Measurements from ENCODE around the gene PPP1R9A. TPM values are rescaled to one million over a fixed set of nuclear protein-coding genes. Genes with fewer than 3 reads are reported as not detected.

The PPP1R9A gene
- total RNA-seq, 1 donor from 2014 or later: 14.1 TPM

DNA sequence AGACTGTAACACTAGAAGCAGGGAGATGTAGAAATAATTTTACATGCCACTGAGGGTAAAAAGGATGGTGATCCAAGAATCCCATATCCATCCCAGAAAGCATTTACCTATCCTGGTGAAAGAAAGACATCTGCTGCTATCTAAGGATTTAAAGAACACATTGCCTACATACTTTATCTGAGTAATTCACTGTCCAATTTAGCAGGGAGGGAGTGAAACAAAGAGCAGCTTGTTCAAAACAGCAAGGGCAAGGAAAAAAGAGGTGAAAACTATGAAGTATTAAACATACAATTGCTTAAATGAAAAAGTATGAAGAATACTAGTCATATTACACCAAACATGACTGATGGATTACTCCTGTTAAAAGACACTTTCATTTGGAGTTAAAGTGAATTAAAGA lies 206.2 kb downstream of the PPP1R9A start:
- no peak for DNase-seq (ENCODE audit: low read depth)
- no peak overlapping the region for H3K4me3 ChIP-seq (ENCODE audit: low read depth, low read length)
- TF ChIP-seq, protein P1, sequence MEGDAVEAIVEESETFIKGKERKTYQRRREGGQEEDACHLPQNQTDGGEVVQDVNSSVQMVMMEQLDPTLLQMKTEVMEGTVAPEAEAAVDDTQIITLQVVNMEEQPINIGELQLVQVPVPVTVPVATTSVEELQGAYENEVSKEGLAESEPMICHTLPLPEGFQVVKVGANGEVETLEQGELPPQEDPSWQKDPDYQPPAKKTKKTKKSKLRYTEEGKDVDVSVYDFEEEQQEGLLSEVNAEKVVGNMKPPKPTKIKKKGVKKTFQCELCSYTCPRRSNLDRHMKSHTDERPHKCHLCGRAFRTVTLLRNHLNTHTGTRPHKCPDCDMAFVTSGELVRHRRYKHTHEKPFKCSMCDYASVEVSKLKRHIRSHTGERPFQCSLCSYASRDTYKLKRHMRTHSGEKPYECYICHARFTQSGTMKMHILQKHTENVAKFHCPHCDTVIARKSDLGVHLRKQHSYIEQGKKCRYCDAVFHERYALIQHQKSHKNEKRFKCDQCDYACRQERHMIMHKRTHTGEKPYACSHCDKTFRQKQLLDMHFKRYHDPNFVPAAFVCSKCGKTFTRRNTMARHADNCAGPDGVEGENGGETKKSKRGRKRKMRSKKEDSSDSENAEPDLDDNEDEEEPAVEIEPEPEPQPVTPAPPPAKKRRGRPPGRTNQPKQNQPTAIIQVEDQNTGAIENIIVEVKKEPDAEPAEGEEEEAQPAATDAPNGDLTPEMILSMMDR (conservative IDR thresholded peaks at IDR 0.05; ENCODE audit: low read depth, low read length): no peak

DNA sequence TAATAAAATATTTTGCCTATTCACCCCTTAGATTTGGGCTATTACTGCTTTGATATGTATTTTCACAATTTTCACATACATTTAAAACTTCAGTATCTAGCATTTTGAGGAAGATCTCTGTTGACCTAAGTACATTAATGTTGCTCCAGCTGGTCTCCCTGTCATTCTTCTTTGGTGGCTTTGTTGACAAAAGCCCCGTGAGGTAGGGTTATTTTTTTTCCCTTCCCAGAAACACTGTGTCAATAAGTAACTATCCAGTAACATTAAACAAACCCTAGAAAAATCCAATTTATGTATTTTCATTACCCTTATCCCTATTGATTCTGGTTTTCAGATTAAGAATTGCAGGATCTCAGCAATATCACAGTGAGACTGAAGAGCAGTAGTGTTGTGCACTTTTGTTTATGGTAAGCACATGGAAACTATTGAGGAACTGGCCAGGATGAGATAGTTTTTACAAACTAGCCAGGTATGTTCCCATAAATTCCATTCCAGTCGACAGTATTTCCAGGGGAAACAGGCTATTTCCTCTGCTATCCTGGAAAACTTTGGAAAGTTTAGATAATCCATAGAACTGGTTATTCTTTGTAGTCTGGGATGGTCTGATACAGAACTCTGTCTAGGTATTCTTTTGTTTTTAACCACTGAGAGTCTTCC lies 218.8 kb downstream of the PPP1R9A start:
- TF ChIP-seq, protein P1 (conservative IDR thresholded peaks at IDR 0.05; ENCODE audit: low read depth, low read length): no peak
- DNase-seq (ENCODE audit: low read depth): no peak

DNA sequence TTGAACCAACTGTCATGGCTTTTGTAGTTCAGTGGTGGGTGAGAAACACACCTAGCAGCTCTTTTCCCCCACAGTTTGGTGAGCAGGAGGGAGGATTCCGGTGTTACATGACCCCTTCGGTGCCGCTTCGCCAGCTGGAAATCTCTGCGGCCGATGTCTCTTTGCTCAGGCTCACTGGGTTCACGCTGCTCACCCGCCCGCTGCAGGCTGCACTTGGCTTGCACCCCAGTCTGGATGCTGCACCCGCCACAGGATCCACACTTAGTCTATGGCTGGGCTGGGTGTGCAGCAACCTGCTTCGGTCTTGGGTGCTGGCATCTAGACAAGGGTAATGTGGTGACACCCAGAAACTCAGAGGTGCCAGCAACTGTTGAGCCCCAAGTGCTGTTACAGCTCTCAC lies 225.1 kb downstream of the PPP1R9A start:
- no peak overlapping the region for H3K4me3 ChIP-seq (ENCODE audit: low read depth, low read length)
- TF ChIP-seq, protein P1 (conservative IDR thresholded peaks at IDR 0.05; ENCODE audit: low read depth, low read length): no peak
- no peak for DNase-seq (ENCODE audit: low read depth)

More for the DNA sequence above, 218.8 kb downstream of the PPP1R9A start:
- no peak overlapping the region for H3K4me3 ChIP-seq (ENCODE audit: low read depth, low read length)

DNA sequence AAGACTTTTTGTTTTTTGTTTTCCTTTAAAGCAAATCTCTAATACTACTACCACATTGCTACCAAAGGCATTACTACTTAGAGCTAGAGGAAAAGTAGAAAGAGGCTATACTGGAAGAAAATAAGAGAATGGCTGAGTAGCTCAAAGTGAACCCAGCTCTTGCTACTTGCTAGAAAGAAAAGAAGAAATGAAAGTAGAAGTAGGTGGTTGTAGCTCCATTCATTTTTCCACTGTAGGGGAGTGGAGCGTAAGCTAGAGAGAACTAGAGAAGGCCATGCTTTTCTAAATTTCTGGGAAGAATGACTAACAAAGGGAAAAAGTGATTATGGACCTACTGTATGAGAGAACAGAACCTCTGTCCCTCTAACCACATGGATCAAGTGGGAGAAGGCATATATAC lies 232.5 kb downstream of the PPP1R9A start:
- TF ChIP-seq, protein P1 (conservative IDR thresholded peaks at IDR 0.05; ENCODE audit: low read depth, low read length): no peak
- H3K4me3 ChIP-seq (ENCODE audit: low read depth, low read length): no peak overlapping the region
- DNase-seq (ENCODE audit: low read depth): no peak

DNA sequence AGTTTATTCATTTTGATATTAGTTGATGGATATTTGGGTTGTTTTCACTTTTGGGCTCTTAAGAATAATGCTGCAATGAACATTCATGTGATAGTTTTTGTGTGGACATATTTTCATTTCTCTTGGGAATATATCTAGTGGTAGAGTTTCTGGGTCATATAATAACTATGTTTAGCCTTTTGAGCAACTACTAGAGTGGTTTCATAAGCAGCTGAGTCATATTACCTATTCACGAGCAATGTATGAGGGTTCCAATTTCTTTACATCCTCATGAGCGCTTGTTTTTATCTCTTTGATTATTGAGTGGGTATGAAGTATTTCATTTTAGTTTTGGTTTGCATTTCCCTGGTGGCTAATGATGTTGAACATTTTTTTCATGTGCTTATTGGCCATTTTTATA lies 234.4 kb downstream of the PPP1R9A start:
- TF ChIP-seq, protein P1 (conservative IDR thresholded peaks at IDR 0.05; ENCODE audit: low read depth, low read length): no peak
- no peak overlapping the region for H3K4me3 ChIP-seq (ENCODE audit: low read depth, low read length)
- no peak for DNase-seq (ENCODE audit: low read depth)

DNA sequence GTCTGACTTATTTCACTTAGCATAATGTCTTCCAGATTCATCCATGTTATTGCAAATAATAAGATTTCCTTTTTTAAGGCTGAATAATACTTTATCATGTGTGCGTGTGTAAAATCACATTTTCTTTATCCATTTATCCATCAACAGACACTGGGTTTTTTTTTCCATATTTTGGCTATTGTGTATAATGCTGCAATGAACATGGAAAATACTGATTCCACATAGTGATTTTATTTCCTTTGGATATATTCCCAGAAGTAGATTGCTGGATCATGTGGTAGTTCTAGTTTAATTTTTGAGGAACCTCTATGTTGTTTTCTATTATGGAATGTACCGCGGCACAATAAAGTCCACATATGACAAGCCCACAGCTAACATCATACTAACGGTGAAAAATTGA lies 236.9 kb downstream of the PPP1R9A start:
- DNase-seq (ENCODE audit: low read depth): no peak
- H3K4me3 ChIP-seq (ENCODE audit: low read depth, low read length): no peak overlapping the region
- TF ChIP-seq, protein P1 (conservative IDR thresholded peaks at IDR 0.05; ENCODE audit: low read depth, low read length): no peak

DNA sequence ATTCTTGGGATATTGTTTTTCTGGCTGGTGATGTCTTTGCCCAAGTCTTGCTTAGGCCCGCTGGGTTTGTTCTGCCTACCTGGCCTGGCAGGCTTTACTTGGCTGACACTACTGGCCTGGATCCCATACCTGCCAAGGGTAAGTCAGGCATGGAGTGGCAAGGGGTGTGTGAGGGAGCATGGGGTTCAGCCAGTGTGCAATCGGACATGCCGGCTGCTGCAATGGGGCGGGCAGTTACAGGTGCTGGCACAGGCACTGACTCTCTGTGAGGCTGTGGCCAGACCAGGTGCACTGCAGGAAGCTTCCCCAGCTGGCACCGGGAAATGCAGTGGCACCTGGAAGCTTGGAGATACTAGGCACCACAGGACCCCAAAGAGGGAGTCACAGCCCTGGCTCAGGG lies 248.6 kb downstream of the PPP1R9A start:
- no peak overlapping the region for H3K4me3 ChIP-seq (ENCODE audit: low read depth, low read length)
- TF ChIP-seq, protein P1 (conservative IDR thresholded peaks at IDR 0.05; ENCODE audit: low read depth, low read length): no peak
- no peak for DNase-seq (ENCODE audit: low read depth)
